HCT116 (cell line): ENCODE results near the gene TEDC1. TPM values are rescaled to one million over a fixed set of nuclear protein-coding genes. Genes with fewer than 3 reads are reported as not detected.

Experiments
- ATAC-seq: fragments of 200-7000 bp; cut with Tn5 transposase; 2 replicates; pipeline ENCODE4 v1.9.1; 2020; ENCODE audit warnings: mild to moderate bottlenecking, moderate library complexity
- BruUV-seq: library from RNA; stranded (reverse); fragments of 400-500 nt; replicated peaks from 2 replicates; lab custom pipeline; 2021; lab: Mats Ljungman, UMichigan
- CTCF ChIA-PET: fragments of 300-600 bp; sonication (Branson Sonifier 250); formaldehyde crosslinking; loops from one replicate; lab custom pipeline; 2021; ENCODE audit warnings: antibody characterized with exemption; lab: Charles Lee
- POLR2A ChIA-PET: fragments of 300-600, 350-600 bp; sonication (Branson Sonifier 250); formaldehyde crosslinking; loops from one replicate; lab custom pipeline; 2021; ENCODE audit warnings: antibody characterized with exemption; lab: Charles Lee
- RAD21 ChIA-PET, 2 experiments: fragments of 300-600 bp; sonication (Branson Sonifier 250); formaldehyde crosslinking; loops; one replicate each; lab custom pipeline; 2023; ENCODE audit warnings: low total read pairs in 2 of 2; ENCODE audit not compliant: uncharacterized antibody in 2 of 2, unreplicated experiment in 2 of 2, low non-redundant PET in 1 of 2; lab: Charles Lee
- DNase-seq: peaks from one replicate; pipeline ENCODE4 v3.0.0-alpha.2; 2010; ENCODE audit warnings: low read depth, low spot score
- H2AFZ ChIP-seq: fragments of 200-600 bp; shearing (Covaris generic), sonication (generic); 2 replicates; pipeline ENCODE4 v1.6.1; 2017; ENCODE audit warnings: low read depth, mixed run types, mixed read lengths, antibody characterized with exemption, low read length; ENCODE audit not compliant: poor library complexity, severe bottlenecking
- H3K27ac ChIP-seq: 2 replicates; pipeline ENCODE4 v1.5.1; 2012; ENCODE audit warnings: low read depth, low read length
- H3K27me3 ChIP-seq: fragments of 200-600 bp; sonication (generic); 2 replicates; pipeline ENCODE4 v1.6.1; 2016; ENCODE audit warnings: mixed run types, low read length, mixed read lengths; ENCODE audit not compliant: insufficient read depth
- H3K36me3 ChIP-seq, 2 experiments: fragments of 200-500 bp in 1 of 2; fragments of 200-600 bp in 1 of 2; sonication (Bioruptor generic) in 1 of 2; sonication (generic) in 1 of 2; 2 replicates each; pipeline versions ENCODE4 v1.5.1 to v1.6.1; 2014 to 2016; ENCODE audit warnings: low read length in 2 of 2, inconsistent platforms in 1 of 2, mixed read lengths in 1 of 2, mixed run types in 1 of 2; ENCODE audit not compliant: insufficient read depth in 2 of 2, control insufficient read depth in 1 of 2
- H3K4me1 ChIP-seq, 2 experiments: fragments of 200-600 bp in 1 of 2; sonication (generic) in 1 of 2; 2 replicates each; pipeline versions ENCODE4 v1.5.1 to v1.6.1; 2012 to 2017; ENCODE audit warnings: low read length in 2 of 2, inconsistent platforms in 1 of 2, mild to moderate bottlenecking in 1 of 2, mixed read lengths in 1 of 2, mixed run types in 1 of 2, moderate library complexity in 1 of 2; ENCODE audit not compliant: insufficient read depth in 2 of 2, control insufficient read depth in 1 of 2
- H3K4me2 ChIP-seq: fragments of 200-600 bp; sonication (generic); 2 replicates; pipeline ENCODE4 v1.6.1; 2017; ENCODE audit warnings: mixed run types, low read length, mixed read lengths
- H3K4me3 ChIP-seq, 2 experiments: fragments of 200-600 bp in 1 of 2; sonication (generic) in 1 of 2; replicated peaks in 1 of 2; 2 replicates each; pipeline ENCODE4 v1.5.1; 2011 to 2016; ENCODE audit warnings: low read length in 2 of 2, control low read depth in 1 of 2, low read depth in 1 of 2, mild to moderate bottlenecking in 1 of 2, mixed read lengths in 1 of 2, mixed run types in 1 of 2
- H3K79me2 ChIP-seq: fragments of 200-600 bp; sonication (generic); 2 replicates; pipeline ENCODE4 v1.6.1; 2017; ENCODE audit warnings: mild to moderate bottlenecking, mixed run types, low read length, moderate library complexity, mixed read lengths; ENCODE audit not compliant: insufficient read depth
- H3K9ac ChIP-seq: fragments of 200-600 bp; sonication (generic); 2 replicates; pipeline ENCODE4 v1.6.1; 2016; ENCODE audit warnings: low read length, mixed read lengths
- H3K9me2 ChIP-seq: fragments of 200-600 bp; sonication (generic), shearing (Covaris generic); 2 replicates; pipeline ENCODE4 v1.6.1; 2017; ENCODE audit warnings: mixed run types, mild to moderate bottlenecking, moderate library complexity; ENCODE audit not compliant: insufficient read depth
- H3K9me3 ChIP-seq, 2 experiments: fragments of 200-500 bp in 1 of 2; fragments of 200-600 bp in 1 of 2; sonication (Bioruptor generic) in 1 of 2; sonication (generic) in 1 of 2; 2 replicates each; pipeline ENCODE4 v1.6.1; 2014 to 2017; ENCODE audit warnings: low read length in 2 of 2, mixed read lengths in 2 of 2, inconsistent platforms in 1 of 2, low read depth in 1 of 2, mild to moderate bottlenecking in 1 of 2, mixed run types in 1 of 2, moderate library complexity in 1 of 2; ENCODE audit not compliant: control insufficient read depth in 1 of 2, insufficient read depth in 1 of 2
- H4K20me1 ChIP-seq: fragments of 200-600 bp; sonication (generic), shearing (Covaris generic); 2 replicates; pipeline ENCODE4 v1.6.1; 2017; ENCODE audit warnings: mixed run types, mild to moderate bottlenecking, moderate library complexity; ENCODE audit not compliant: insufficient read depth
- CTCF ChIP-seq, 3 experiments: fragments of 200-600 bp in 1 of 3; sonication (generic) in 1 of 3; IDR thresholded peaks in 2 of 3; conservative IDR thresholded peaks in 1 of 3; 2 replicates each; pipeline ENCODE4 v1.5.1; 2012 to 2017; ENCODE audit warnings: low read depth in 2 of 3, low read length in 2 of 3, antibody characterized with exemption in 1 of 3, borderline replicate concordance in 1 of 3, control low read depth in 1 of 3, mild to moderate bottlenecking in 1 of 3, mixed read lengths in 1 of 3, mixed run types in 1 of 3, moderate library complexity in 1 of 3; ENCODE audit not compliant: insufficient read depth in 1 of 3
- EGR1 ChIP-seq: IDR thresholded peaks from 2 replicates; pipeline ENCODE4 v1.6.1; 2012; ENCODE audit warnings: low read depth
- ELF1 ChIP-seq: IDR thresholded peaks from 2 replicates; pipeline ENCODE4 v1.6.1; 2012; ENCODE audit warnings: low read depth, borderline replicate concordance
- EZH2 ChIP-seq: fragments of 200-600 bp; sonication (generic); IDR thresholded peaks from 2 replicates; pipeline ENCODE4 v1.6.1; 2017; ENCODE audit warnings: antibody characterized with exemption, mixed run types
- EZH2phosphoT487 ChIP-seq: fragments of 200-600 bp; IDR thresholded peaks from 2 replicates; pipeline ENCODE4 v1.6.1; 2018; ENCODE audit warnings: antibody characterized with exemption, borderline replicate concordance
- FOSL1 ChIP-seq: IDR thresholded peaks from 2 replicates; pipeline ENCODE4 v1.6.1; 2012; ENCODE audit warnings: low read depth
- JUND ChIP-seq: IDR thresholded peaks from 2 replicates; pipeline ENCODE4 v1.6.1; 2012
- POLR2A ChIP-seq: IDR thresholded peaks from 2 replicates; pipeline ENCODE4 v1.7.0; 2011; ENCODE audit warnings: borderline replicate concordance; ENCODE audit not compliant: insufficient read depth, insufficient read length; ENCODE audit errors: extremely low read depth
- REST ChIP-seq: IDR thresholded peaks from 2 replicates; pipeline ENCODE4 v1.6.1; 2012; ENCODE audit warnings: low read depth
- SP1 ChIP-seq: IDR thresholded peaks from 2 replicates; pipeline ENCODE4 v1.6.1; 2012; ENCODE audit warnings: low read depth
- SRF ChIP-seq: IDR thresholded peaks from 2 replicates; pipeline ENCODE4 v1.6.1; 2012; ENCODE audit warnings: low read depth
- ZBTB33 ChIP-seq: IDR thresholded peaks from 2 replicates; pipeline ENCODE4 v1.6.1; 2011; ENCODE audit warnings: mild to moderate bottlenecking, low read length, moderate library complexity; ENCODE audit not compliant: insufficient replicate concordance; ENCODE audit errors: extremely low read depth
- ZFX ChIP-seq: fragments of 450-650 bp; IDR thresholded peaks from 2 replicates; pipeline ENCODE4 v1.6.1; 2017
- intact Hi-C: fragments of 100-400 bp; cut with micrococcal nuclease; formaldehyde crosslinking; loops from 2 replicates; pipeline ENCODE4 v1.10.0; 2022
- total RNA-seq: library from RNA; stranded (reverse); gene quantifications from one replicate; pipeline ENCODE4 v1.2.1, GENCODE V29; 2021; ENCODE audit not compliant: unreplicated experiment

The TEDC1 gene
- total RNA-seq, 1 experiment from 2014 or later = 40.4 TPM

- BruUV-seq = no TSS peak
- Histone ChIP-seq H3K9me3 (no peaks in the 10 kb centered on the region), H3K36me3 (no peaks in the 10 kb centered on the region), H3K9ac (no peak overlapping the region), H3K4me1 (peaks cover 28 to 51% of the 10 kb centered on the region in 2 experiments), H3K79me2 (no peaks in the 10 kb centered on the region), H2AFZ (no peak overlapping the region), H3K27ac (peak overlapping the region; percentile 17; the same call in 1 of the 2 replicates), H4K20me1 (no peaks in the 10 kb centered on the region), H3K27me3 (no peaks in the 10 kb centered on the region), H3K9me2 (no peaks in the 10 kb centered on the region), H3K4me2 (no peak overlapping the region), H3K4me3 (no peak overlapping the region)
- CTCF ChIA-PET = no interaction called here
- DNase-seq = no peak
- no peak for TF ChIP-seq SRF
- no peak for TF ChIP-seq ELF1
- TF ChIP-seq FOSL1 = no peak
- TF ChIP-seq ZBTB33 = no peak
- no peak for TF ChIP-seq EGR1
- TF ChIP-seq EZH2phosphoT487 = no peak
- TF ChIP-seq POLR2A = no peak
- no peak for TF ChIP-seq SP1
- no peak for TF ChIP-seq ZFX
- no peak for TF ChIP-seq JUND
- no peak for TF ChIP-seq CTCF (IDR thresholded peaks at IDR 0.05 in 2 of 3, conservative IDR thresholded peaks at IDR 0.05 in 1 of 3; ENCODE audit: borderline replicate concordance in 1 of 3, insufficient read depth in 1 of 3, low read depth in 2 of 3, low read length in 2 of 3)
- no peak for TF ChIP-seq EZH2
- TF ChIP-seq REST = no peak
- RAD21 ChIA-PET = no interaction called here
- ATAC-seq = no peak
- POLR2A ChIA-PET = no interaction called here
- intact Hi-C loops = no loop called here
Measured at GRCh38 chr14:105476831-105477659, 14.0 kb upstream of the TEDC1 start.
